Tongue (tissue), 2 donors: ENCODE data around the gene CHRM4. TPM values are rescaled to one million over a fixed set of nuclear protein-coding genes. Genes with fewer than 3 reads are reported as not detected.
"Not testable (repeated sequence)": the region's sequence is repeated elsewhere in the genome, so short reads cannot be mapped to it uniquely, and the experiment has no call there.

Experiments
- DNase-seq: peaks from one replicate; pipeline ENCODE4 v3.0.0-alpha.2; 2015
- total RNA-seq: library from RNA; depleted of rRNA; stranded (reverse); fragments of >200 nt; gene quantifications from one replicate; pipeline ENCODE4 v1.2.3, GENCODE V29; 2014

CHRM4 gene
- total RNA-seq, 1 donor from 2014 or later = not detected

DNA sequence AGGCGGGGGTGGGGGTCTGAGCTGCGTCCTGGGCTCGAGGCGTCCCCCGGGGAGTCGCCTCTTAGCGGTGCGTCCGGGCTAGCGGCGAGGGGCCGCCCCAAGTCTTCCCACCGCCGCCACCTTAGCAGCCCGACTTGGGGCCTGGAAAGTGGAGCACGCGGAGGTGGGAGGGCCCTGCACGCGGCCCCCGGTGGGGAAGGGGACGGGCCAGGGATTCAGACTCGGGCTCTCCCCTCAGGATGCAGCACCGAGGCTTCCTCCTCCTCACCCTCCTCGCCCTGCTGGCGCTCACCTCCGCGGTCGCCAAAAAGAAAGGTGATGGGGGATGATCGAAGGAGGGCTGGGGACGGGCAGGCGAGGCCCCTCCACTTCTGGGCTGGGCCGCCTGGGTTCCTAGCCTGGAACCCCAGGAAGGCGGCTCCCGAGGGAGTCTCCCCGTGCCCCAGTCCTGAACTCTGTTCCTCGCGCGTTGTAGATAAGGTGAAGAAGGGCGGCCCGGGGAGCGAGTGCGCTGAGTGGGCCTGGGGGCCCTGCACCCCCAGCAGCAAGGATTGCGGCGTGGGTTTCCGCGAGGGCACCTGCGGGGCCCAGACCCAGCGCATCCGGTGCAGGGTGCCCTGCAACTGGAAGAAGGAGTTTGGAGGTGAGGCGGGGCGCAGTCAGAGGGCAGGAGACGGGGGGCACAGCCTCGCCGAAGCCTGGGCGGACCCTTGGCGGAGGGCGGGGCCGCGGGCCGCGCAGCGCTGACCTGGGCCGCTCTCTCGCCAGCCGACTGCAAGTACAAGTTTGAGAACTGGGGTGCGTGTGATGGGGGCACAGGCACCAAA is 9.5 kb downstream of the CHRM4 start:
- peak; percentile 59 for DNase-seq

DNA sequence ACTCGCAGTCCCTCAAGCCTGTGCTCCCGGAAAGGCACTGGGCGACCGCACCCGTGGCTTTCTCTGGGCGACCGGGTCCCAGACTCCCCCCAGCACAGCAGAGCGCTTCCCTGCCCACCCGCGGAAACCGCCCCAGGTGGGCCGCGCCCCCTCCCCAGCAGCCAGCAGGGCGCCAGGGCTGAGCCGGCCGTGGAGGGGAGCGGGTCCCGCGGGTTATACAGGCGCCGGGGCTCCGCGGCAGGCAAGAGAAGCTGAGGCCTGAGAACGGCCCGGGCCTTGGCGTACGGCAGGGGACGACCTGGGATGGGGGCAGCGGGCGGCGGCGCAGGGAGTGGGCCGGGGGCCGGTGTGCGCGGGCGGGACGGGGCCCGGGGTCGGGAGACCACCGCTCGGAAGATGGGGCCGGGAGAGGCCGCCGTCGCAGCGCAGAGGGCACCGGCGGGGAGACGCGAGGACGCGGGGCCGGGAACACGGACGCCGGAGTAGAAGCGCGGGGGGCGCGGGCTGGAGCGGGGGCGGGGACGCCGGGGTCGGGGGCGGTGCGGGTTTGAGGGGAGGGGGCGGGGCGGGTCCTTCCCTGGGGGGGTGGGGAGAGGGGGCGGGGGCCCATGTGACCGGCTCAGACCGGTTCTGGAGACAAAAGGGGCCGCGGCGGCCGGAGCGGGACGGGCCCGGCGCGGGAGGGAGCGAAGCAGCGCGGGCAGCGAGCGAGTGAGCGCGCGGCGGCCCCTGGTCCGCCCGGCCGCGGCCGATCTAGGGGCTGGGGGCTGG is 10.3 kb downstream of the CHRM4 start, which contains the start of gene MDK:
Gene MDK, plus strand, starts transcription at position 622 of the 771 bp plus-strand sequence. CDS start 389 bp downstream, outside the sequence.
- peak; percentile 76 for DNase-seq

GRCh38 chr11:46380340-46381047 is 11.1 kb downstream of the CHRM4 start:
- peak; percentile 73 for DNase-seq

- peak; percentile 60 for DNase-seq
Observed at GRCh38 chr11:46379482-46380293, 11.9 kb downstream of the CHRM4 start.

DNA sequence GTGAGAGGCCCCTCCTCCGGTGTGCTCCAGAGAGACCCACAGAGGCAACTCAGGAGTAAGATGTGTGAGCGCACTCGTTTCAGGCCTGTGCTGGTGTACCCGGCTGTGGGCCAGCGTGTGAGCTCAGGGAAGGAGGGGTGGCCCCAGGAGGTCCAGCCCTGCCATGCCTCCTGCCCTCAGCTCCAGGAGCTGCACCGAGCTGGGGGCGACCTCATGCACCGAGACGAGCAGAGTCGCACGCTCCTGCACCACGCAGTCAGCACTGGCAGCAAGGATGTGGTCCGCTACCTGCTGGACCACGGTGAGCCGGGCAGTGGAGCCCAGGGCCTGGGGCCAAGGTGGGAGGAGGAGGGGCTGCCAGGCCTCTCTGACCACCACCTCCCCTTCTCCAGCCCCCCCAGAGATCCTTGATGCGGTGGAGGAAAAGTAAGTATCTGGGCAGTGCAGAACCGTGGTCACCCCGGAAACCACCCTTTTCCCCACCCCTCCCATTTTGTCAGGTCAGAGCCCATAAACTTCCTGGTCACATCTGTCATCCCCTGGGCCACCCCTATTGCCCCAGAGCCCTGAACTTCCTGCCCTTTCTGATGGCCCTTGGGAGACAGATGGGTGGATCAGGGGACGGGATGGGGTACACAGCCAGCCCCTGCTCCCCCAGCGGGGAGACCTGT is 12.6 kb downstream of the CHRM4 start:
- DNase-seq = no peak

DNA sequence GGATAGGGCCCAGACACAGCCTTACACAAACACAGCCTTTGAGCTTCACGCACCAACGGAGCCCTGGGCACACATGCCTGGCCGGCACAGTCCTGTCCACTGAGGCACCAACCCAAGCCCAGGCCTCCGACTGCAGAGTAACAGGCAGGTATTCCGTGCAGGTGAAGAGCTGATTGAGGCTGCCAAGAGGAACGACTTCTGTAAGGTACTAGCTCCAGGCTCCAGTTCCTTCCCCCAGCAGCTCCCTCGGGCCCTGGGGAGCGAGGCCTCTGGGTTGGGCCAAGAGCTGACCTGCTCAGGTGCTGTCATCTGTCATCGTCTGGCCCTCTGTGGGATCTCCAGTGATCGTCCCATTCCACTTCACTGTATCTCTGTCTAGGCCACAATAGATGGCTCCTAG is 13.3 kb downstream of the CHRM4 start:
- DNase-seq = no peak

DNA sequence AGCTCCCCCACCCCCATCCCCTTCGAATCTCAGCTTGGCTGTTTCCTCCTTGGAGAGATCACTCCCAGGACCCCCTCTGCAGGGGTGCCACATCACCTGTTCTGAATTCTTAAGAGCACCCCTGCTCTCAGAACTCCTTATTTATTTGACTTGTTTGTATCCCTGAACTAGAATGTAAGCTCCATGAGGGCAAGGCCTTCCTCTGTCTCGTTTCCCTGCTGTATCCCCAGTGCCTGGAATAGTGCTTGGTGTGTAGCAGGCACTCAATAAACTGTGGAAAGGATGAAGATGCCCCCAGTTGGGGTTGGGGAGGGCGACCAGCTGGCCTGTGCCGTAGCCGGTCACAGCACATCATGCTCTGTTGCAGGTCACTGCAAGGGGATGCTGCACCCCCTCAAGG is 13.7 kb downstream of the CHRM4 start:
- no peak for DNase-seq

- no peak for DNase-seq
Observed at GRCh38 chr11:46377290-46377689, 14.3 kb downstream of the CHRM4 start.

DNA sequence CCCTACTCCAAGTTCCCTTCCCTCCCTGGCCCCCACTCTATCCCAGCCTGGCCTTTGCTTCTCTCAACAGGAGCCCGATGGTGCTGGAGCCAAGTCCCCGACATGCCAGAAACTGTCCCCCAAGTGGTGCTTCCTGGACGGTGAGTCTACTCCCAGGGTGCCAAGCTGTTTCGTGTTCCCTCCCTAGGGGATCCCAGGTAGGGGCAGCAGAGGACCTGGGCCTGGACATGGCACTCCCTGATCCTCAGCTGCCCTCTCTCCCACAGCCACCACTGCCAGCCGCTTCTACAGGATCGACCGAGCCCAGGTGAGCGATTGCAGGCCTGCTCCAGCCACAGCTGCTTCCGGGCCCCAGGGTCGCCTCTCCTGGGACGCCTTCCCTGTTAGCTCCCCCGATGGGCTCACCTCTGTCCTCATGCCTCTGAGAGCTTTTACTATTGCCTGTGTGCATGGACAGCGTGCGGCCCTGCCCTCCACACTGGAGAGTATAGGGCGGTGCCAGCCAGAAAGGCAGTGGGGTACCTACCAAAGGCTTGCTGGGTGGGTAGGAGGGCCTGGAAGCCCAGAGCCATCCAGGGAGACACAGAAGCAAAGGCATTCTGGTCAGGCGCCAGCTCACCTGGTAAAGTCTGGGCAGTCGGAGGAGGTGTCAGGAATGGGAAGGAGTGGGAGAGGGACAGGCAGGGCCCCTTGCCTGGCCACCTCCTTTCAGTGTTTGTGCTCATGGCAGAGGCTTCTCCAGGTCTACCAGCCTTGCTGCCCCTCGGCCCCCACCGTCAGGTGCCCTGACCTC is 15.1 kb downstream of the CHRM4 start:
- no peak for DNase-seq

DNA sequence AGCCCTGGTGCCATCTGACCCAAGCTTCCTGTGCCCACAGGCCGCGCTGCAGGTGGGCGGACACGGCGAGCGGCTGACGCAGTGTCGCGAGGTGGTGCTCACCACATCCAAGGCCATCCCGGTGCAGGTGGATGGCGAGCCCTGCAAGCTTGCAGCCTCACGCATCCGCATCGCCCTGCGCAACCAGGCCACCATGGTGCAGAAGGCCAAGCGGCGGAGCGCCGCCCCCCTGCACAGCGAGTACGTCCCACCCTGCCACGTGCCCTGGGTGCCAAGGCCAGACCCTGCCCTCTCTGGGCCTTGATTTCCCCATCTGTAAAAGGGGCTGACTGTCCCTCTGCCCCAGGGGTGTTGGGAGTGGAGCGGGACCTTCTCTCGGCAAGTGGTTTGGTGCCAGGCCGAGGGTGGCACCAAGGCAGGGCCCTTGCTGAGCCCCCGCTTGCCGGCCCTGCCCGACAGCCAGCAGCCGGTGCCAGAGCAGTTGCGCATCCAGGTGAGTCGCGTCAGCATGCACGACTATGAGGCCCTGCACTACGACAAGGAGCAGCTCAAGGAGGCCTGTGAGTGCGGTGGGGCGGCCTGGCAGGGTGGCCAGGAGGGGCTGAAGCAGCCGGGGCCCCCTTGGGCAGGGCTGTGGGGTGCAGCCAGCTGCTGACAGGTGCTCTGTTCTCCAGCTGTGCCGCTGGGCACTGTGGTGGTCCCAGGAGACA is 16.0 kb downstream of the CHRM4 start:
- DNase-seq = no peak

DNA sequence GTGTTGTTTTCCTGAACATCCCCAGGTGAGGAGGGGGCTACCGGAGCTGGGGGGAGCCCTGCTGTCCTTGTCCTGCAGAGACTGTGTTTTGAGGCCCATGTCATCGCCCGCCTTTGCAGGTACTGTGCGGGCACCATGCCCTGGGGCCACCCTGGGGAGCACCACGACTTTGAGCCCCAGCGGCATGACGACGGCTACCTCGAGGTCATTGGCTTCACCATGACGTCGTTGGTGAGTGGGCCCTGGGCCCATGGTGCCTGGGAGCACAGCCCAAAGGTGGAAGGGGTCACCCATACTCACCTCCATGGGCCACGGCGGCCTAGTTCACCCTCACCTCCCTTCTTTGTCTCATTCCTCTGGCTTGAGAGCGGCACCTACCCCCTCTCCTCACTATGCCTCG is 16.8 kb downstream of the CHRM4 start:
- DNase-seq = no peak

GRCh38 chr11:46373787-46374740 is 17.5 kb downstream of the CHRM4 start:
- DNase-seq = no peak

DNA sequence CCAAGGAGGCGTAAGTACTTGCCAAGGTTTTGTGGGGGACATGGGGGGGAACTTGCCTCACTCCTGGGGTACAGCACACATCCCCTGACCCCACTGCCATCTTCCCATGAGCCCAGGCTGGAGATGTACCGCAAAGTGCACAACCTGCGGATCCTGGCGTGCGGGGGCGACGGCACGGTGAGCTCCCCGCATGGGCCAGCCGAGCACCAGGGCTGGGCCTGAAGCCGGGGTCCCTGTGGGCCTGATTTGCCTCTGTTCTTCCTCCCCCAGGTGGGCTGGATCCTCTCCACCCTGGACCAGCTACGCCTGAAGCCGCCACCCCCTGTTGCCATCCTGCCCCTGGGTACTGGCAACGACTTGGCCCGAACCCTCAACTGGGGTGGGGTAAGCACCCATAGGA is 19.1 kb downstream of the CHRM4 start:
- not testable (repeated sequence) for DNase-seq

DNA sequence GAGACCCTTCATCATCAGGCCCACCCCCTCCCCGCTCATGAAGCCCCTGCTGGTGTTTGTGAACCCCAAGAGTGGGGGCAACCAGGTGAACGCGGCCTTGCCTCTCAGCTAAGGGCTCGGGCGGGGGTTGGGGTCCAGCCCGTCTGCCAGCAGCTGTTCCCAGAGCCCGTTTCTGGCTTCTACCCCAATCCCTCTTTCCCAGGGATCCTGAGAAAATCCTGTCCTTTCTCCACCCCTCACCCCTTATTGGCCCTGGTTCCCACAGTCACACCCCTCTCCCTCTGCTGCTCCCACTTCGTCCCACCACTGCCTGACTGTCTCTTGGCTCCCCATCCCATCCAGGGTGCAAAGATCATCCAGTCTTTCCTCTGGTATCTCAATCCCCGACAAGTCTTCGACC is 19.5 kb downstream of the CHRM4 start:
- peak; percentile 80 for DNase-seq

DNA sequence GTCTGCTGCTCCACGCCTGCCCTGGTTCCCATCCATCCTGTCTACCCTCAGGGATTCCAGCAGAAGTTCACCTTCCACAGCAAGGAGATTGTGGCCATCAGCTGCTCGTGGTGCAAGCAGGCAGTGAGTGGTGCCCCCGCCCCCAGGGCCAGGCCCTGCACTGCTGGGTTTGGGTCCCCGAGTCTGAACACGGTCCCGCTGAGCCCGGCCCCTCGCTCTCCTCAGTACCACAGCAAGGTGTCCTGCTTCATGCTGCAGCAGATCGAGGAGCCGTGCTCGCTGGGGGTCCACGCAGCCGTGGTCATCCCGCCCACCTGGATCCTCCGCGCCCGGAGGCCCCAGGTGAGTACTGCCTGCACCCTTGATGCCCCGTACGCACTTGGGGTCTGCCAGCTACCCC is 20.3 kb downstream of the CHRM4 start:
- not testable (repeated sequence) for DNase-seq

GRCh38 chr11:46370253-46370652 is 21.3 kb downstream of the CHRM4 start:
- DNase-seq = no peak

- peak; percentile 81 for DNase-seq
Observed at GRCh38 chr11:46369458-46370152, 22.0 kb downstream of the CHRM4 start.

GRCh38 chr11:46367916-46368267 is 23.7 kb downstream of the CHRM4 start:
- no peak for DNase-seq
